HG02763 (cell line): ENCODE data around the gene ATXN7L1.
"Not testable (repeated sequence)": the region's sequence is repeated elsewhere in the genome, so short reads cannot be mapped to it uniquely, and the experiment has no call there.

Experiments used
- ATAC-seq: cut with Tn5 transposase; IDR thresholded peaks from one replicate; pipeline ENCODE4 v1.9.1; 2021; ENCODE audit warnings: mild to moderate bottlenecking, moderate library complexity; ENCODE audit not compliant: unreplicated experiment

The ATXN7L1 gene

DNA sequence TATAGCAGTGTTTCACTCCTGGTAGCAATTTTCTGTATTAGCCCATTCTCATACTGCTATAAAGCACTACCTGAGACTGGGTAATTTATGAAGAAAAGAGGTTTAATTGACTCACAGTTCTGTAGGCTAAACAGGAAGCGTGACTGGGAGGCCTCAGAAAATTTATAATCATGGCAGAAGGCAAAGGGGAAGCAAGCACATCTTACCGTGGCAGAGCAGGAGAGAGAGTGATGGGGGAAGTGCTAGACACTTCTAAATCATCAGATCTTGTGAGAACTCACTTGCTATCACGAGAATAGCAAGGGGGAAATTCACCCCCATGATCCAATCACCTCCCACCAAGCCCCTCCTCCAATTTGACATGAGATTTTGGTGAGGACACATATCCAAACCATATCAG, 163.5 kb downstream of the ATXN7L1 start:
- ATAC-seq: no peak

DNA sequence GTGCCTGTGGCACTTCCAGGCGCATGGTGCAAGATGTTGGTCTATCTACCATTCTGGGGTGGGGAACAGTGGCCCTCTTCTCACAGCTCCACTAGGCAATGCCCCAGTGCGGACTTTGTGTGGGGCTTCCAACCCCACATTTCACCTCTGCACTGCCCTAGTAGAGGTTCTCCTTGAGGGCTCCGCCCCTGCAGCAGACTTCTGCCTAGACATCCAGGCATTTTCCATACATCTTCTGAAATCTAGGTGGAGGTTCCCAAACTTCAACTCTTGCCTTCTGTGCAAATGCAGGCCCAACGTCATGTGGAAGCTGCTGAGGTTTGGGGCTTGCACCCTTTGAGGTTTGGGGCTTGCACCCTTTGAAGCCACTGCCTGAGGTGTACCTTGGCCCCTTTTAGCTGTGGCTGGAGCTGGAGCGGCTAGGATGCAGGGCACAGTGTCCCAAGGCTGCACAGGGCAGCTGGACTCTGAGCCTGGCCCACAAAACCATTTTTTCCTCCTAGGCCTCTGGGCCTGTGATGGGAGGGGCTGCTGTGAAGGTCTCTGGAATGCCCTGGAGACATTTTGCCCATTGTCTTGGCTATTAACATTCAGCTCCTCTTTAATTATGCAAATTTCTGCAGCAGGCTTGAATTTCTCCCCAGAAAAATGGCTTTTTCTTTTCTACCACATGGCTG, 164.5 kb downstream of the ATXN7L1 start:
- ATAC-seq: no peak

DNA sequence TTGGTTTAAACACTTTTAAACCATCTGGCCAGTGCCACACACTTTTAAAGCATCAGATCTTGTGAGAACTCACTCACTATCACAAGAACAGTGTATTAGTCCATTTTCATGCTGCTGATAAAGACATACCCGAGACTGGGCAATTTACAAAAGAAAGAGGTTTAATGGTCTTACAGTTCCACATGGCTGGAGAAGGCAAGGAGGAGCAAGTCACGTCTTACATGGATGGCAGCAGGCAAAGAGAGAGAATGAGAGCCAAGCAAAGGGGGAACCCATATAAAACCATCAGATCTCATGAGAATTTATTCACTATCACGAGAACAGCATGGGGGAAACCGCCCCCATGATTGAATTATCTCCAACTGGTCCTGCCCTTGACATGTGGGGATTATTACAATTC, 165.7 kb downstream of the ATXN7L1 start:
- not testable (repeated sequence) for ATAC-seq

DNA sequence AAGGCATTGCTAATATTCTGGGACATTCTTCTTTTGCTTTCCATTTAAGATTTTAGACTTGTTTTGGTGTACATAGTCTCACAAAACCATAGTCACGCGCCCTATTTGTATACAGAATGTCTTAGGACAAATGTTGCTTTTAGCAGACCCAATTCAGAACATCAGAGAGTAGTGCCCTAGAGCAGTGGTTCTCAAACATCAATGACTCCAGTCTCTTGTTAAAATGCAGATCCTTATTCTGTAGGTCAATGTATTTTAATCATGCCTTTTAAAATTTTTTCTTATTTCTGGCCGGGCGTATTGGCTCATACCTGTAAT, 167.7 kb downstream of the ATXN7L1 start:
- no peak for ATAC-seq

DNA sequence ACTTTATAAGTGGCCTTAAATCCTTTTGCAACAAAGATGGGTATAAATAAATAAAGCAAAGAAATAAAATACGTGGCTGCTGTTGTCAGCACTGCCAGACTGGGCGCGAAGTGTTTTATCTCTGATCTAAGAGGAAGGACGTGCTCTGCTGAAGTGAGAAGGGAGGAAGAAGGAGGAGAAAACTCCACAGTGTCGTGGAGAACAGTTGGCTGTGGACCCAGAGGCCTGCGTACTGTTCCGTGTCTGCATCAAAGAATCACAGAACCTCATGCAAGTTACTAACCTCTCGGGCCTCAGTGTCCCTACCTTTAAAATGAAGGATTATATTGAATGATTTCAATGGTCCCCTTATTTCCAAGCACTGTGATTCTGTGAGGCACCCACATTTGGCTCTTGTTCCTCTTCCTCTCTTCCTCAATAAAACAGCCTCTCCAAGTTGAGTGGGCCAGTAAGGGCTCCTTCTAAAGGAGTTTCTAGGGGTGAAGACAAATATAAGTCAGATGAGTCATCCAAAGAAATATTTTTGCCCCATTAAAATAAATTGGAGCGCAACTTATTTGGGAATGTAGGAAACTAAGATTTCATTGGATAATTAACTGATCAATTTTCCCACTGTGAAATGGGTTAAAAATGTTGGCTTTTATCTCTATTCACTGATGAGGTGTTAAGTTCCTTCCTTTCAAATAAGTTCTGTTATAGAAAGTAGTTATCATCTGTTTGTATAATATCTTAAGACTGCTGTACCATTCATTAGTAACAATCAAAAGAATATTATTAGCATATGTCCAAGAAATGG, 168.2 kb downstream of the ATXN7L1 start:
- ATAC-seq: no peak

DNA sequence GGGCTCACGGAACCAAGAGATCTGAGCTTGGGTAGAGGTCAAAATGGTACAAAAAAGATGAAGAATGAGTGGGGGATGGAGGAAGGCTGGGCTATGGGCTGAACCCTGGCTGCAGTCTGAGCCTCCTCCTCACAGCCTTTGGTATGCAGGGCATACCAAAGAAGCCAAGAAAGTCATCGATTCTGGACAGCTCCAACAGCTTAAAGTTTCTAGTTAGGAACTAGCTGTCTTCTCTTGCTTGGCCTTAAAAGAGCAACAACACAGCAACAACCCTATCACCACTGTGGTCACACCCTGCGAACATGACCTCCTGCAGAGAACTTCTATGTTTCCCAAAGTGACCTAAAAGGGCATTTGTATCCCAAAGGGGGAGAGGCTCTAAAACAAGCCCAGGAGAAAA, 169.0 kb downstream of the ATXN7L1 start:
- no peak for ATAC-seq

DNA sequence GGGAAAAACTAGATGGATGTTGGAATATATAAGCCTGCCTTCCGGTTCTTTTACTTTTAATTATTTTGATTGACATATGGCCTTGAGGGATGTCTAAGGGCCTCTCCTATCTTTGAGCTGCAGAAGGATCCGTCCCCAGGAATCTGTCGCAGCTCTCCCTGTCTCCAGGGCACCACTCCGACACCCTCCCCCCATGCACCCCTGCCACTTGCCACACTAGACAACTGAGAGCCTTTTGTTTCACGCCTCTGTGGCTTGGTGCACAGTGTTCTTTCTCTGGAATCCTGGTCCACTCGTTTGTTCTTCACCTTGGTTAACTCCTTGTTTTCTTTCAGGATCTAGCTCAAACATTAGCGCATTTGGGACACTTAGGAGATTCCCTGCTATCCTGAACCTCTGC, 171.0 kb downstream of the ATXN7L1 start:
- no peak for ATAC-seq

DNA sequence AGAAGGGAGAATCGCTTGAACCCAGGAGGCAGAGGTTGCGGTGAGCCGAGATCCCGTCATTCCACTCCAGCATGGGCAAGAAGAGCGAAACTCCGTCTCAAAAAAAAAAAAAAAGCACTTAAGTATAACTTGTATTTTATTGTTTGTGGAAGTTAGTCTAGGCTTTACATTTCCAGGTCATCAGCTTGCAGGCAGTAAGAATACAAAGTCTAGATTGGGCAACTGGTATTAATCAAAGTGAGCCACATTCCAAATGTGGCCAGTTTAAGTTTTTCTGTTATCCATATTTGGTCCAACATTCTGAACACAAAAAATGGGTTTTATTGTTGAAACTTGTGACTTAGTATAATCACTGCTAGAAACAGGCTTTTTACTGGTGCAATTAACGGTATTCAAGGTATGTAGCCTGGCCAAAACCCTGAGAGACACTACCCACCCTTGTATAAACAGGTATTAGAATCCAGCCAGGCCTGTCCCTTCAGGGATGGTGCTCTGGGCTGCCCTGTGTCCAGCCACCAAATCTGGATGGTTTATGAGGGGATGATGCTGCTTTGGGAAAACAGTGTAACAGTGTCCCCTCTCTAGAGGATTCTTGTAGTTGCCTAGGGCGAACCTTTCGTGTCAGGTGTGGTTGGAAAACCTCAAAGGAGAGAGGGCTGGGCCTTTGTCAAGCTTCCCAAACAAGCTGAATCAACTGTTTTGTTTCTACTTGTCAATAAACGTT, 173.0 kb downstream of the ATXN7L1 start:
- ATAC-seq: no peak

DNA sequence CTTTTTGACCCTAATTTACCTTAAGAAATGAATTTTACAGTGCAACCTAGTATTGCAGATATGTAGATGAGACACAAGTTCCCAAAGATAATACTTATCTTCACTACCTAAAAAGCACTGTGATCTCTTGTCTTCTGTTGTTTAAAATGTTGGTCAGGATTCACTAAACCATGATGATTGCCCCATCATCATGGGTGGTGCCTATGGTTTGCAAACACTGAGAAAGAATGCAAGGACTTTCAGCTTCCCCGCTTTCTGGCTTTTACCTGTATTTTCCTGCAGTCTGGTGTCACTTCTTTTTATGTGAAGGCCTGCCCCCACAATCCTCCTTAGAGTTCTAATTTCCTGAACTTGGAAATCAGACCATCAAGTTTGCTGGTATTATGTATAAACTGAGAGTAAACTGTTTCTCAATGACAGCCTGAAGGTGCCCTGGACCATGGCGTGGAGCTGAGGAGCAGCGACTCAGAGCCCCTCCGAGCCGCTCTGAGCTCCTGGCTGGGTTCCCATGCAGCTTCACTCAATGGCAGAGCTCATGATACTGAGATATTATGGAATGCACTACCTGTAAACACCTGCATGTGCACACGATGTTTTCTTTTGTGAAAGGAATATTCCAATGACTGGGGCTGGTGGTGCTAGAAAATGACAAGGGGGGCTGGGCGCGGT, 176.7 kb downstream of the ATXN7L1 start:
- ATAC-seq: no peak

DNA sequence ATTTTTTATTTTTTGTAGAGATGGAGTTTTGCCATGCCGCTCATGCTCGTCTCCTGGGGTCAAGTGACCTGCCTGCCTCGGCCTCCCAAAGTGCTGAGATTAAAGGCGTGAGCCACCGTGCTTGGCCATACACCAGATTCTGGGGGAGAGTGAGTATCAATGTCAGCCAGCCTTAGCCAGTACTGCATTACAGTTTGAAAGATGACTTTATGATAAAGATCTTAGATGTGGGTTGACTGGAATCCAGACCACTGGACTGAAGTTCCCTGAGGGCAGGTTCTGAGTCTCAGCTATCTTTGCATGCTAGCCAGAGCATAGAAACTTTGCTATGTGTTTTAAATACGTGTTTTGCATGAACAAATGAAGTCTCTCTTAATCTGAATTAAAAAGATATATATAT, 177.9 kb downstream of the ATXN7L1 start:
- no peak for ATAC-seq

DNA sequence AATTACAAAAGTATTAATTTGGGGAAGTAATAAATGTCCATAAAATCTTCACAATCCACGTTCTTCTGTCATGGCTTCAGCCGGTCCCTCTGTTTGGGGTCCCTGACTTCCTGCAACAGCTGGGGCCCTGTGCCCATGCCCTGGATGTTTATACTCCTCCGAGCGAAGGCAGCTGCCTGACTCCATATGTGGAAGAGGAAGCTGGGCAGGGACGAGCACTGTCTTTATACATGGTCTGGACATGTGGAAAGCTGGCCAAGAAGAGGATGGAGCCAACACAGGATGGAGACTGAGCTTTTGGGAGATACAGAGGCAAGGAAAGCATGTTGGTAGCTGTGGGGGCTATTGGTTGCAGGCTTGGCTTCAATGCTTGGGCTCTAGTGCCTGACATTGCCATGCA, 178.6 kb downstream of the ATXN7L1 start:
- no peak for ATAC-seq

DNA sequence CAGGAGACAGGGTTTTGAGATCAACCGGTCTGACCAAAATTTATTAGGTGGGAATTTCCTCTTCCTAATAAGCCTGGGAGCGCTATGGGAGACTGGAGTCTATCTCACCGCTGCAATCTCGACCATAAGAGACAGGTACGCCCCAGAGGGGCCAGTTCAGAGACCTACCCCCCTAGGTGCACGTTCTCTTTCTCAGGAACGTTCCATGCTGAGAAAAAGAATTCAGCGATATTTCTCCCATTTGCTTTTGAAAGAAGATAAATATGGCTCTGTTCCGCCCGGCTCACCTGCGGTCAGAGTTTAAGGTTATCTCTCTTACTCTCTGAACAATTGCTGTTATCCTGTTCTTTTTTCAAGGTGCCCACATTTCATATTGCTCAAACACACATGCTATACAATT, 179.2 kb downstream of the ATXN7L1 start:
- not testable (repeated sequence) for ATAC-seq

DNA sequence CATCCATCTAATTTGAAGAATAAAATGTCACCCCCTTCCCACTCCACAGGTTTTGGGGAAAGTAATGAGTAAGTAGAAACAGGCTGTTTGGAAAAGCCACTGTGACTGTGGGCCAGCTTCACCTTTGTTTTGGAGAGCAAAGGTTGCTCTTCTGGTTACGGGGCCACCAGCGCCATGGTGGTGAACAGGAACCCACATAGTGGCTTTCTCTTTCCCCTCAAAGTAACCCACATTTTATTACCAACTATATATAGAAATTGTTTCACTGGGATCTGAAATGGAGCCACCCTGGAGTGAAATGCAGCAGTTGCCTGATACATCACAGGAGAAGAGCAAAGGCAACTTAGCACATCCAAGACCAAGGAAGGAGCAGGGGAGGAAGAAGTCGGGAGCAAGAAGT, 182.8 kb downstream of the ATXN7L1 start:
- ATAC-seq: no peak

DNA sequence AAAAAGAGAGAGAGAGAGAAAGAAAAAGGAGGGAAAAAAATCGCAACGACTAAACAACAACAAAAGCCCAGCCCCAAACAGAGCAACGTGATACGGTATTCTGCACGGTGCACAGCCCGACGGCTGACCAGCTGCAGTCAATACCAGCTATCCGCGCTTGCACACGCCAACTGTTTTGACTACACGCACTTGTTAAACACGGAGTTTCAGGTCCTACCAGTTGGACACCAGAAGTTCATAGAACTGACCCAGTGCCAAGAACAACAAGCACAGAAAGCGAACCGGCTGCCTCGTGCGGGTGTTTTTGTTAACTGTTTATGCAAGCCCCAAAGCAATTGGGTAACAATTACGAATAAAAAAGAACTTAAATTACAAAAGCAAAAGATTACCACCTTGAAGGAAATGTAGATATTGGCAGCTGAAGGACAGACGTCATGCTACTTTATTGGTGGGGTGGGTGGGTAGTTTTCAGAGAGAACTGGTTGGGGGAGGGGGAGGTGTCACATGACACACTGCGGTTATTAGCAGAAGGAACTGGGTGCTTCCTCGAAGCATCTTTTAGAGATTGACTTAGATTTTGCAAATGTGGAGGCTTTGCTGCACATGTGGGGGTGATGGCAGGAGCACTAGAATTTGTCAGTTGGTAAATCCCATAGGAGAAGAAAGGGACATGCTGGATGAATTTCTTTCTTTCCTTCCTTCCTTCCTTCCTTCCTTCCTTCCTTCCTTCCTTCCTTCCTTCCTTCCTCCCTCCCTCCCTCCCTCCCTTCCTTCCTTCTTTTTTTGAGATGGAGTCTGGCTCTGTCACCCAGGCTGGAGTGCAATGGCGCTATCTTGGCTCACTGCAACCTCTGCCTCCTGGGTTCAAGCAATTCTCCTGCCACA, 184.5 kb downstream of the ATXN7L1 start:
- ATAC-seq: no peak

DNA sequence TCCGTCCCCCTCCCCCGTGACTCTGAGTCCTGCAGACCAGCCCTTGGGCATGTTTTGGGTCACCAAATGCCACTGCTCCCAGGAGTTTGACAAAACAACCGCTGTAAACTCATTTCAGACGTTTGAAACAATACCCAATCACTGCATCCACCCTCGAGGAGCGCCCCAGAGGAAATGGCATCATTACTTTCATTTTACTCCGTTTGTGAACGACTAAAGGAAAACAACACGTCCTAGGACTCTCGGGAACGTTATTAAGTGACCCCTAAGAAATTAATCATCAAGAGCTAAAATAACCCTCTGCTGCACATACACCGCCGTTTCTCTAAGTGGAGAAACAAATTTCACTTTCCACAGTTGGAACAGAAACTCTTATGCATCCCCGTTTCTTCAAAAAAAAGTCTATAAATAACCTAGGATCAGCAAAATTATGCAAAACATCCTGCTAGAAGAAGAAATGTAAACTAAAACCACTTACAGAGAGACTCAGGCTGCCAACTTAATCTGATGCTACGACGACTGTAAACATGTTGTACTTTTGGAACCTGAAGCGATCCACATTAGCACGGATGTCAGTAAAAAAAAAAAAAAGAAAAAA, 185.2 kb downstream of the ATXN7L1 start:
- no peak for ATAC-seq

DNA sequence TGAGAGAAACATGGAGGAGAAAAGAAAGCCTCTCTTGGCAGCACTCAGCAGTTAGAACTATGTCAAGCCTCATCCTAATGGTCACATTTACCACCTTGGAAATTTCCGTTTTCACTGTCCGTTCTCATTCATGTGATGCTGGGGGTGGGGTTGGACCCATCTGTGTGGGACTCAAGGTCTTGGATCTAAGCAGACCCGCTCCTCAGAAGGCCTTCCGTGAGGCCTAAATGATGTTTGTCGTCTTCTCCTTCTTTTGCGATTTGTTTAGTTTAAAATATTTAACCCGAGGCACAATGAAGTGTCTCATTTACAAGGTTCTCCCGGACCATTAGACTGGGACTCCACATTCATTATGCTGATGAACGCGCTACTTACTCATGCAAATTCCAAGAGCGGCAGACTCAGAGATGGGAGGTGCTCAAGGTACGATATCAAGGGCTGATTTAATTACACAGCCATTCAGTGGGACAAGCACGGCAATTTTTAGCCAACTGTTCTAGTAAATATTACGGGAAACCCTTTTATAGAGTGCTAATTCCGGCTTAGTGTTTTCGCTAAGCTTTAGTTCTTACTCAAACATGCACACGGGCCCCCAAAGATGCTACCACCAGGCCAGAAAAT, 186.0 kb downstream of the ATXN7L1 start:
- no peak for ATAC-seq

DNA sequence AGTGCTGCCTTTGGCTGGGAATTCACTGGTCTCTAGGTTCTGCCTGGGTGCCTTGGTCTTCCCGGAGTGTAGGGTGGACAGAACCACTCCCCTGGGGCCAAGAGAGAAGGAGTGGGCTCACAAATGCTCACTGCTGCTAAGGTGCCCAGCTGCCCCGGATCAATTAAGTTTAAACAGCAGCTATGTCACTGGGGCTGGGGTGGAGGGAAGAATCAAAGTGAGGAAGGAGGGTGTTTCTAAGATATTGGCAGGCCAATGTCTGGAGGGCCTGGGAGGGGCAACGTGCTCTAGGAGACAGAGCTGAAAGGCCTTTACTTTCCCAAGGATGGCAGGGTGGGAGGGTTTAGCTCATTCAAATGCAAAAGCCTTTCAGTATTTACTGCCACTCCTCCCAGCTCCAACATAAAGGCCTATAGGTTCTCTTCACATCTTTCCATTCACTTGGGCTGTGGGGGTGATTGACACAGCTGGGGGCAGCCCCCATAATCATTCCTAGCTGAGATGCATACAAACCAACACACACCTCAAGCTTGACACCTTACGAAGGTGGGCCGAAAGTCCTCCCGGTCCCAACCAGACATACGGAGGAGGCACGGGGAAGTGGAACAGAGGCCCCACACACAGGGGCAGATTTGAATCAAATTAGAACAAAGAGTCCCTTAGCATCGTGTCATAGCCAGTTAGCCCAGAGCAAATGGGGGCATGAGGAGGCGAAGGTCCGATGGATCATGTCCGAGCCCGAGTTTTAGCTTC, 187.2 kb downstream of the ATXN7L1 start:
- no peak for ATAC-seq

DNA sequence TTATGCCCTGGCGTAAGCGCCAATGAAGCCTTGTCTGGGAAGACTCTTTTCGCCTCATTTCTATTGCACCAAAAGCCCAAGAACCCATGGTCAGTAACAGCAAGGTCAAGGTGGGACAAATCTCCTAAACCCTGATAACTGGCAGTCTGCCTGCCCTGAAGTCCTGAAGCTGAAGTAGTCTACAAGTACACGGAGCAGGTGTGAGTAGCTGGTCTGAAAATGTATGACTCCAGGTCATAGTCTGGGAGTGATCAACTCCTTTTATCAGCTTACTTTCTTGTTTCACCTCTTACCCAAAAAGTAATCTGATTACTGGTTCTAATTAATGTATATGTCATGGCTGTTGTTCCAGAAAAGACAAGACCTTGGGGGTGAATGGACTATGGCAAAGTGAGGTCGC, 187.8 kb downstream of the ATXN7L1 start:
- no peak for ATAC-seq

DNA sequence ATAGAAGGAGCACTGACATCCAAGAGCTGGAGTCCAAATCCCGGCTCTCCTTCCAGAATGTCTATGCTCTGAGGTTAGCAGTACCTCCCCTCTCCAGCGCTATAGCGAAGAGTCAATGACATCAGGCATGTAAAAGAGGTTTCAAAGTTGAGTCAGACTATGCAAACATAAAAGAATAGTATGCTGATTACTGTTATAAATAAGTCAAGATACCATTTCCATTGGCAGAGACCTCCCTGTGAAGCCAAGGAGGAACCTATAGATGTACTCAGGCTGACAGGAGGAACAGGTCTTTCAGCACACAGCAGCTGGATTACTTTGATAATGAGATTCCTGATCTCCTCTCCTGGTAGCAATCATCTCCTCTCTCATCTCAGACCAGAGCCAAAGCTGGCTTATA, 191.2 kb downstream of the ATXN7L1 start:
- no peak for ATAC-seq
